CD4-positive, alpha-beta T cell treated with Interleukin-17A for 1 hour (primary cell): Measurements from ENCODE around the gene CCDC86.

ENCODE experiments used
- DNase-seq: peaks from one replicate; pipeline ENCODE4 v3.0.0-alpha.2; 2020

Gene CCDC86

DNA sequence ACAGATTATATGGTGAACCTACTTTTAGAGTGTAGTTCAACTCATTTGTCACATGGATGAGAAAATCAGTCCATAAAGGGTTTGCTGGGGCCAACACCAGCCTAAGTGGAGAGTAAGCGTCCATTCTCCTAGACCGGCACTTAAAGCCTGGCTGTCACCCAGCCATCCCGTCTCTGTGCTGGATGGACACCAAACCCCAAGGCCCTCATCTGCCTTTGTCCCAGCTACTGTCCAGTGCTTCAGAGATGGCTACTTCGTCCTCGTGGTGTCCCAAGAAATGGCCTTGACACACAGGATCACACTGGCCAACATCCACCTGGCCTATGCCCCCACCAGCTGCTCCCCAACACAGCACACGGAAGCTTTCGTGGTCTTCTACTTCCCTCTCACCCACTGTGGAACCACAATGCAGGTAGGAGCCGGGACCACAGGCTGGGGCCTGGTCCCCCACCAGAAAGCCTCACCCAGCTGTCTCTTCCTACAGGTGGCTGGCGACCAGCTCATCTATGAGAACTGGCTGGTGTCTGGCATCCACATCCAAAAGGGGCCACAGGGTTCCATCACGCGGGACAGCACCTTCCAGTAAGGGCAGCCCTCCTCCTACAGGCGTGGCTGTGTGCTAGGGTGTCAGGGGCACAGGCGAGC, 28.9 kb downstream of the CCDC86 start:
- no peak for DNase-seq

DNA sequence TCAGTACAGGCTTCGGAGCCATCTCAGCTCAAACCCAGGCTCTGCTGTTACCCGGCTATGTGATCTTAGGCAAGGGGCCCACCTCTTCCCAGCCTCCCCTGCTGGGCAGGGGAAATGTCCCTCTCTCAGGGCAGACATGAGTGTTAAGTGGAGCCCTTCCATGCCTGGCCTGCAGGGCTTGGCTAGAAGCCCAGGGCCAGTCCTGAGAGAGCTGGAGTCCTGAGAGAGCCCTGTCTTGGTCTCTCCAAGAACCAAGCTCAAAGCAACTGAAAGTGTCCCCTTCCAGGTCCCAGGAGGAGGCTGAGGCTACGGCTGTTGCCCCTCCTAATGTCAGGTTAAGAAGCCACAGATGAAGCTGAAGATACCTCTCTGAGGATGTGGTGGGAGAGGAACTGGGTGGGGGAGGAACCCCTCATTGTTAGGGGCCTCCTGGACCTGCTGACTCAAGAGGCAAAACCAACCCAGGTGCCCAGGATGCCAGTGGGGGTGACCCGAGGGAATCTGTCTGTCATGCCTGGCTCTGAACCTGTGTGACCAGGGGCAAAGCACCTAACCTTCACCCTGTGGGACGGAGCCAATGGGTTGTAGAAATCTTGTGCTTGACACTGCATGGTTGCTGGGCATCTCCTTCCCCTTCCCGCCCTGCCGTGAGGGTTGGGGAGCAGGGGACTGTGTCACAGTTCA, 29.6 kb downstream of the CCDC86 start:
- DNase-seq = peak; percentile 14

DNA sequence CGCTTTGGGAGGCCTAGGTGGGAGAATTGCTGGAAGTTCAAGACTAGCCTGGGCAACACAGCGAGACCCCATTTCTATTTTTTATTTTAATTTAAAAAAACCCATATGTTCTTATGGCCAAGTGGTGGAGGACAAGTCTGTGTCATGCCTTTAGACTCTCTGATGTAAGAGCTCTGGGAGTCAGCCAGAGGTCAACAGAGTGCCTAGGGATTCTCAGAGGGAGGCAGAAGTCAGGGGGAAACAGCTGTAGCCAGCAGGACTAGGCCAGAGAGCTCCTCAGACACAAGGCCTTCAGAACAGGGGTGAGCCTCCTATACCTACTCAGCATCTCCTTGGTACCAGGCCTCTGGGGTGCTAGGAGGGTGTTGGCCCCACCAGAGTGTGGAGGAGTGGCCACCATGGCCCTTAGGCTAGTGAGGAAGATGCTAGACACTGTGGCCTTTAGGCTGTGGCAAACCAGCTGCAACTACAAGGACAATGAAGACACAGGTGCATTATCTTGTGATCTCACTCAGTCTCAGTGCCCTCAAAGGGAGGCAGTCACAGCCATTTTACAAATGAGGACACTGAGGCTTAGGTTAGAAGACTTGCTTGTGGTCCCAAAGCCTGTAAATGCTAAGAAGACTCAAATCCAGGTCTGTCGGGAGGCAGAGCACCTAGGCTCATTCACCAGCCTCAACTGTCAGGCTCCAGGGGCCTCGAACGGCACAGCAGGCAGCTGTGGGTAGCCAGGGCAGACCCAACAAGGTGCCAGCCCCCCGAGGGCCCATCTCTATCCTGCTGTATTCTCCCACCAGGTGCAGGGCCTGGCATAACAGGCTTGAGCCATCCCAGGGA, 30.4 kb downstream of the CCDC86 start:
- no peak for DNase-seq

DNA sequence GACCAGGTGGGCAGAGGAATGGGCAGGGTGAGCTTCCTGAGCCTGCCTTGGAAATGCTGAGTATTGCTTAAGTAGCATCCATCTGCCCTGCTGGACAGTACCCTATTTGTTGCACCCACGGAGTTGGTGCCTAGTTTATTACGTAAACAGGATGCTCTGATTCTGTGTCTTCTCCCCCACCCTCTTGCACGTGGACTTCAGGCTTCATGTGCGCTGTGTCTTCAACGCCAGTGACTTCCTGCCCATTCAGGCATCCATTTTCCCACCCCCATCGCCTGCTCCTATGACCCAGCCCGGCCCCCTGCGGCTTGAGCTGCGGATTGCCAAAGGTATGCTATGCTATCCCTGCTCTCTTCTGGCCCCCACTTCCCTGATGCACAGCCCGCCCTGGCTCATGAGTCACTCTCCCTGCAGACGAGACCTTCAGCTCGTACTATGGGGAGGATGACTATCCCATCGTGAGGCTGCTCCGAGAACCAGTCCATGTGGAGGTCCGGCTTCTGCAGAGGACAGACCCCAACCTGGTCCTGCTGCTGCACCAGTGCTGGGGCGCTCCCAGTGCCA, 31.1 kb downstream of the CCDC86 start:
- DNase-seq = peak; percentile 9

GRCh38 chr11:60873533-60873932, 31.6 kb downstream of the CCDC86 start:
- DNase-seq = no peak

DNA sequence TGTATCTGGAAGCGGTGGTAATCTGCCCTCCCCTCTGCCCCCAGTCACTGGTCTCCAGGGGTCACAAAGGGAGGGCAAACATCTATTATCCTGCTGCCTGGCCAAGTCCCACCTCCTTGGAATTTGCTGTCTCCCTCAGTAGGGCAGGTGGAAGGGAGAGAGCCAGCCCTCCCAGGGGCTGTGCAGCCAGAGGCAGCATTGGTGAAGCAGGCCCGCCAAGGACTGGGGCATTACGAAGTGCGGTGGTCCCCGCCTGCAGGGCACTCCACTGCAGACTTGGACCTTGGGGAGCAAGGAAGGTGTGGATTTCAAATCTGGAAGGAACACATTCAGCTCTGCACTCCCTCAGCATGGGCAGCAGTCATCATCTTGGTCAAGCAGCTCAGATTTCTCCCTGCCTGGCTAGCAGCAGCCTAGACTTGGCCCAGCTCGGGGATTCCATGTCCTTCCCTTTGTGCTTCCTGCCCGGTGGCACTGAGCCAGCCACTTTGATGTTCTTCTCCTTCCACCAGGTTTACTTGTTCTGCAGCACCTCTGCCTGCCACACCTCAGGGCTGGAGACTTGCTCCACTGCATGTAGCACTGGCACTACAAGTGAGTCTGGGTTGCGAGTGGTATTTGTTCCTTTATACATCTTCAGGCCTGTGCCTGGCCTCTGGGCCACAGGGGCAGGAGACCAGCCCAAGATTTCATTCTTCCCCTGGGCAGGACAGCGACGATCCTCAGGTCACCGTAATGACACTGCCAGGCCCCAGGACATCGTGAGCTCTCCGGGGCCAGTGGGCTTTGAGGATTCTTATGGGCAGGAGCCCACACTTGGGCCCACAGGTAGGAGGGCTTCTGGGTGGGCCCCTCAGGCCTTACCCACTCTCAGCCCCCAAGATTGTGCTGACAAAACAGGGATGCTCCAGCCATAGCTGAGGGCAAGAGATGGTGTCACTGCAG, 32.8 kb downstream of the CCDC86 start:
- DNase-seq = no peak

DNA sequence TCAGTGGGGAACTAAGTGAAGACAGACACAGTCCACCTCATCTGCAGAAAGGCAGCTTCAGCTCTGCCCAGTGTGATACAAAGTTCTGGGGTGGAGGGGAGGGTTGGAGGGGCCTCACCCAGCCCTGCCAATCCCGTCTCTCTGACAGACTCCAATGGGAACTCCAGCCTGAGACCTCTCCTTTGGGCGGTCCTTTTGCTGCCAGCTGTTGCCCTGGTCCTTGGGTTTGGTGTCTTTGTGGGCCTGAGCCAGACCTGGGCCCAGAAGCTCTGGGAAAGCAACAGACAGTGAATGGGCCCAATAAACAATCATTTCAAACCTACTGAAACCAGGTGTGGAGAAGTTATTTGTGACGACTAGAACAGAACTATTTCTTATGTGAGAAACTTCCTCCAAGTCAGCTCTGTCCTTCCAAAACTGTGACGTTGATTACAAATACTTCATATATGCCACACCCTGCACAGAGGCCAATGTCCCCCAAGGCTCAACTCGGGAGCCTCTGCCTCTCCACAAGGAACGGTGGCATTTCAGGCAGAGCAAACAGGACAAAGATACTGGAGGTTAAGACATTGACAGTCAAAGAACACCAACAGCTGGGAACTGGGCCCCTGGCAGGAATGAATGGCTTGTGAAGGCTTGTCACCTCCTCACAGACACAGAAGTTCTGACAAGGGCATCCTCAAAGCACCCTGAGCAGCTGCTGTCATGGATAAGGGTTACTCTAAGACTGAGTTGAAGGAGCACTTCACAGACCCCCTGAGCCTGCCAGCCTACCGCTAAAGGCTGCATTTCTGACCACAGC, 33.7 kb downstream of the CCDC86 start:
- no peak for DNase-seq

GRCh38 chr11:60876168-60876485, 34.2 kb downstream of the CCDC86 start:
- DNase-seq = no peak

- no peak for DNase-seq
Measured at GRCh38 chr11:60878245-60879101, 36.6 kb downstream of the CCDC86 start.

- DNase-seq = no peak
Measured at GRCh38 chr11:60879104-60879503, 37.2 kb downstream of the CCDC86 start.

DNA sequence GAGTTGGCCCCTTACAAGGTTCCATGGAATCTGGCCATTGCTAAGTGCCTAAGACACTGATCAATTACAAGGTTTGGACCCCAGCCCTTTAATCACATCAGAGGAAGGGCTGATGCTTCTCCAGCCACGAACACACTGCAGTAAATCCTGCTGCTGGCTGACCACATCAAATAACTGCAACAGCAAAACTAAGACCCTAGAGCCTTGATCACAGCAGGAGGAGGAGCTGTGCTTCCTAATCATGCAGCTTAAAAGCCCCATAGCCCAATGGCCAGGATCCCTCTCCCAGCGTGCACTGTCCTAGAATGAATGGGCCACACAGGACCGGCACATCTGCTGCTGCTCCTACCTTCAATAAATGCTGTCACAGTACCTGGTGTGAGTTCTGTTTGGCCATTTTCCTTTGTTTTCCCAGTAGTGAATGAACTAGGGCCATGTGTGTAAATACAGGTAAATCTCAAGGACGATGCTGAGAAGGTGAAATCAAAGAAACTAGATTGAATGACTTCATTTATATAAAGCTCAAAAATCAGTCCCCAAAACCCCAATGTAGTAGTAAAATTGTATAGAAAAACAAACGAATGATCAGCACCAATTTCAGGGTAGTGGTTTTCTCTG, 38.2 kb downstream of the CCDC86 start:
- DNase-seq = no peak

- no peak for DNase-seq
Measured at GRCh38 chr11:60880643-60881282, 38.9 kb downstream of the CCDC86 start.

GRCh38 chr11:60887556-60887955, 45.6 kb downstream of the CCDC86 start:
- peak; percentile 50 for DNase-seq

DNA sequence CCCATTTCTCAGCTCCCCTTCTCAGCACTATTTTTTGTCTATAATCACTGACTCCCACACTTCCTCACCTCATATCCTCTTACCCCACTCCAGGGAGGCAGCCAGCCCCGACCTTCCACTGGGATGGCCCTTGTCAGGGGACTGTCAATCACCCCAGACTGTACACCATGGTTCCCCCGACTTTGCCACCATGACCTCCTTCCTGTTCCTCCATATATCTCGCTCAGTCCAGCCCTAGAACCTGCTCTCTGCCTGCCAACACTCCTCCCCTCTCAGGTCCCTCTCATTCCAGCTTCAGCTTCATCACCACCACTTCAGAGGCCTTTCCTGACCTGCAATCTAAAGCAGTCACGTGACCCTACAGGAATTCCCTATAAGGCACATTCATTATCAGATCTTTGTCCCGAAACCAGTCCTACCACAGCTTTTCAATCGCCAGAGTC, 48.0 kb downstream of the CCDC86 start:
- DNase-seq = no peak

DNA sequence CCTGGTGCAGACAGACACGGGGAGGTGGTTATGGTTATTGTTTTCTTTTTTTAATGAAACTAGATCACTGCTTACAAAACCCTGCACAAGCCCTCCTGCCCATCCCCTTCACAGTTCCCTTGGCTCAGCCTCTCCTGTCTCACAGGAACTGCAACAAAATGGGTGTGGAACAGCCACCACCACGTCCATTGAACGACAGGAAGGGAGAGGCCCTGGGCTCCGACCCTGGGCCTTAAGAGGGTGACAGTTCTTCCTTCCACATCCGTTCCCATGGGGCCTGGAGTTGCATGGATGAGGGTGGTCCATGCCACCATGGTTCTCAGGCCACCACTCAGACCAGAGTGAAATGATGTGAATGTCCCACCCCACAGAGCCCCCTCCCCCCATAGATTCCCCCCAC, 48.8 kb downstream of the CCDC86 start:
- DNase-seq = no peak

DNA sequence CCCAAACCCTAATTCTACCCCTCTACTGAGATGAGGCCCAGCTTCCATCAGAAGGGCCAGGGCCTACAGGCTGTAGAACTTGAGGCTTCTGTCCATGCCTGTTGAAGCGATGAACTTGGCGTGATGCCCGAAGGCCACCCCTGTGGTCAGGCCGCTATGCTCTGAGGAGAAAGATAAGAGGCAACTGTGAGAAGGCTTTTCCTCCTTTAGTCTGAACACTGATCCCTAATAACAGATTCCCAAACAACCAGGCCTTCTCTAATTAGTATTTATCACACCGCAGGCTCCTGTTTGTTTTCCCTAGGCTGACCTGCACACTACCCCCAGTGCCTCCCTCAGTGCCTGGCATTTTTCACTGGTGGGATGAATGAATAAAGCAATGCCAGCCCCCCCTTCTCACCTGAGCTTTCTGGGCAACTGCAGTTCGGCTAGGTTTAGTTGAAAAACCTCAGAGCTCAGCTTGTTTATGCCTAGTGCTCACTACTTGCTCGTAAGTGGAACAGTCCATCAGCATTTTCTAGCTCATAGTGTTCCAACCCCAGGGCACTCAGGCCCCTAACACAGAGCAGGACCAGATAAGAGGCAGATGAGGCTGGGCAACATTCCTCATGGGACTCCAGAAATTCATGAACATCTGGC, 49.3 kb downstream of the CCDC86 start:
- no peak for DNase-seq

- DNase-seq = no peak
Measured at GRCh38 chr11:60895687-60896086, 53.8 kb downstream of the CCDC86 start.

GRCh38 chr11:60897496-60897895, 55.6 kb downstream of the CCDC86 start:
- DNase-seq = no peak
